Measurements from ENCODE around the gene LDB3.

DNA sequence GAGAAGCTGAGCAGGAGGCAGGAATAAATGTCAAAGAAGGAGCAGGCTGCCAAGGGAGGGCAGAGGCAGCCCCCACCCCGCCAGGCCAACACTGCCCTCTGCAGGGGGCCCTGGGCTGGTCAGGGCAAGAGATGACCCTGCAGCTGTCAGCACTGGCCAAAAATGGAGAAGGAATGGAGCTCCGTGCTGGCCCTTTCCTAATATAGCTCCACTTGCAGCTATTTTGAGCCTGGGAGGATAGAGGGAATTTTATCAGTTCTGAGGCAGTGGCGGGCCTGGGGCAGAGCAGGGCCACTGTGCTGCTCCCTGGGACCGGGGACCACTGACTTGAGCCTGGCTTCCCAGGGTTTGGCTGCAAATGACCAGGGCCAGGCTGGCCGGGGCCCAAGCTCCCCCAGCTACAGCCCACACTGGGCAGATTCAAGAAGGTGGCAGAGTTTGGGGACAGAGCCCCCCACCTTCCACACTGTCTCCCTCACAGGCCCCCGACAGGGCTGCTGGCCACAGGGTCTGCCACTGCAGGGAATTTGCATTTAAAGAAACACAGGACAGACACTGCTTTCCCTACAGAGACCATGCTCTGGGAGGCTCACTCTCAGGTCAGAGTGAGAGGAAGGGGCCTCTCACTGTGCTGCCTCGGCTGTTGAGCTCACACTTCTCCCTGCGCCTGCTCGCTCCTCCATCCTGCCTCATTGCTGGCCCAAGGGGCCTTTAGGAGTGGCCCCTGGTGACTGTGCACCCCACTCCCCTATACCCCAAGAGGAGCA, 16.2 kb downstream of the LDB3 start:
- TF ChIP-seq, protein P1, sequence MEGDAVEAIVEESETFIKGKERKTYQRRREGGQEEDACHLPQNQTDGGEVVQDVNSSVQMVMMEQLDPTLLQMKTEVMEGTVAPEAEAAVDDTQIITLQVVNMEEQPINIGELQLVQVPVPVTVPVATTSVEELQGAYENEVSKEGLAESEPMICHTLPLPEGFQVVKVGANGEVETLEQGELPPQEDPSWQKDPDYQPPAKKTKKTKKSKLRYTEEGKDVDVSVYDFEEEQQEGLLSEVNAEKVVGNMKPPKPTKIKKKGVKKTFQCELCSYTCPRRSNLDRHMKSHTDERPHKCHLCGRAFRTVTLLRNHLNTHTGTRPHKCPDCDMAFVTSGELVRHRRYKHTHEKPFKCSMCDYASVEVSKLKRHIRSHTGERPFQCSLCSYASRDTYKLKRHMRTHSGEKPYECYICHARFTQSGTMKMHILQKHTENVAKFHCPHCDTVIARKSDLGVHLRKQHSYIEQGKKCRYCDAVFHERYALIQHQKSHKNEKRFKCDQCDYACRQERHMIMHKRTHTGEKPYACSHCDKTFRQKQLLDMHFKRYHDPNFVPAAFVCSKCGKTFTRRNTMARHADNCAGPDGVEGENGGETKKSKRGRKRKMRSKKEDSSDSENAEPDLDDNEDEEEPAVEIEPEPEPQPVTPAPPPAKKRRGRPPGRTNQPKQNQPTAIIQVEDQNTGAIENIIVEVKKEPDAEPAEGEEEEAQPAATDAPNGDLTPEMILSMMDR (conservative IDR thresholded peaks at IDR 0.05): peak; percentile 63
- no peak for TF ChIP-seq EZH2 (IDR thresholded peaks at IDR 0.05; ENCODE audit: low read depth)
